Jurkat, Clone E6-1 (cell line): ENCODE results near the gene ERV3-1.
"Not testable (repeated sequence)": the region's sequence is repeated elsewhere in the genome, so short reads cannot be mapped to it uniquely, and the experiment has no call there.

Experiments used
- DNase-seq: peaks from one replicate; pipeline ENCODE4 v3.0.0-alpha.2; 2011; ENCODE audit warnings: low read depth, low spot score
- H3K4me3 ChIP-seq: 2 replicates; pipeline ENCODE4 v1.5.1; 2011; ENCODE audit warnings: mild to moderate bottlenecking, low read length, control low read depth, moderate library complexity

The ERV3-1 gene

GRCh38 chr7:64947252-64948000 is 59.1 kb downstream of the ERV3-1 start:
- no peak for DNase-seq
- no peak overlapping the region for H3K4me3 ChIP-seq

- H3K4me3 ChIP-seq: no peak overlapping the region
- no peak for DNase-seq
Measured at GRCh38 chr7:64946772-64947171, 59.7 kb downstream of the ERV3-1 start.

GRCh38 chr7:64945503-64946175 is 60.8 kb downstream of the ERV3-1 start:
- no peak for DNase-seq
- no peak overlapping the region for H3K4me3 ChIP-seq

GRCh38 chr7:64944667-64945502 is 61.6 kb downstream of the ERV3-1 start:
- H3K4me3 ChIP-seq, DNase-seq: not testable (repeated sequence)
